NCI-H1417 (cell line): ENCODE data around the gene CLBA1.
"Not testable (repeated sequence)": the region's sequence is repeated elsewhere in the genome, so short reads cannot be mapped to it uniquely, and the experiment has no call there.

Experiments
- DNase-seq, 3 experiments: peaks; one replicate each; lab custom pipeline; 2025; lab: John Stamatoyannopoulos, UW

Gene CLBA1

GRCh38 chr14:104947881-104948735 is 37.5 kb upstream of the CLBA1 start:
- not testable (repeated sequence) for DNase-seq

GRCh38 chr14:104948736-104949031 is 36.9 kb upstream of the CLBA1 start:
- no peak for DNase-seq

- not testable (repeated sequence) for DNase-seq
Measured at GRCh38 chr14:104949406-104949955, 36.1 kb upstream of the CLBA1 start.

- no peak for DNase-seq
Measured at GRCh38 chr14:104950021-104950420, 35.6 kb upstream of the CLBA1 start.

- not testable (repeated sequence) for DNase-seq
Measured at GRCh38 chr14:104950701-104951100, 34.9 kb upstream of the CLBA1 start.

- DNase-seq: not testable (repeated sequence)
Measured at GRCh38 chr14:104951863-104952657, 33.5 kb upstream of the CLBA1 start.

- DNase-seq: no peak
Measured at GRCh38 chr14:104953097-104953496, 32.5 kb upstream of the CLBA1 start.

- no peak for DNase-seq
Measured at GRCh38 chr14:104953896-104954656, 31.5 kb upstream of the CLBA1 start.

- no peak for DNase-seq
Measured at GRCh38 chr14:104954746-104955395, 30.7 kb upstream of the CLBA1 start.

- no peak for DNase-seq
Measured at GRCh38 chr14:104955396-104955770, 30.2 kb upstream of the CLBA1 start.

GRCh38 chr14:104956290-104956890 is 29.2 kb upstream of the CLBA1 start:
- no peak for DNase-seq

- no peak for DNase-seq
Measured at GRCh38 chr14:104957146-104958113, 28.2 kb upstream of the CLBA1 start.

GRCh38 chr14:104964546-104964945 is 21.0 kb upstream of the CLBA1 start:
- no peak for DNase-seq

GRCh38 chr14:104965561-104966231 is 19.9 kb upstream of the CLBA1 start:
- DNase-seq: no peak

GRCh38 chr14:104966261-104966865 is 19.2 kb upstream of the CLBA1 start:
- DNase-seq: no peak

- no peak for DNase-seq
Measured at GRCh38 chr14:104966981-104967385, 18.6 kb upstream of the CLBA1 start.

GRCh38 chr14:104967386-104968152 is 18.0 kb upstream of the CLBA1 start:
- no peak for DNase-seq

- no peak for DNase-seq
Measured at GRCh38 chr14:104968153-104968527, 17.4 kb upstream of the CLBA1 start.
